Fibroblast of lung (primary cell): ENCODE measurements around the gene RIOK1. TPM values are rescaled to one million over a fixed set of nuclear protein-coding genes. Genes with fewer than 3 reads are reported as not detected.

ENCODE experiments used
- DNase-seq, 2 donors: peaks; one replicate each; pipeline versions ENCODE4 v3.0.0 to v3.0.0-alpha.2; 2010; ENCODE audit warnings: low read depth in 2 of 2
- H2AFZ ChIP-seq: 2 replicates; pipeline ENCODE4 v1.5.1; 2012; ENCODE audit warnings: low read length, control low read depth, inconsistent platforms
- H3K27ac ChIP-seq: 2 replicates; pipeline ENCODE4 v1.5.1; 2011; ENCODE audit warnings: low read length, control low read depth; ENCODE audit not compliant: insufficient read depth
- H3K27me3 ChIP-seq: 2 replicates; pipeline ENCODE4 v1.5.1; 2011; ENCODE audit warnings: mild to moderate bottlenecking, low read length; ENCODE audit not compliant: control insufficient read depth, insufficient read depth
- H3K36me3 ChIP-seq: 2 replicates; pipeline ENCODE4 v1.5.1; 2011; ENCODE audit warnings: low read length; ENCODE audit not compliant: control insufficient read depth, insufficient read depth
- H3K4me1 ChIP-seq: 2 replicates; pipeline ENCODE4 v1.5.1; 2011; ENCODE audit warnings: low read length; ENCODE audit not compliant: control insufficient read depth, insufficient read depth; ENCODE audit errors: extremely low read depth
- H3K4me2 ChIP-seq: 2 replicates; pipeline ENCODE4 v1.5.1; 2011; ENCODE audit warnings: low read length, control low read depth; ENCODE audit not compliant: insufficient read depth; ENCODE audit errors: extremely low read depth
- H3K4me3 ChIP-seq, 4 experiments: fragments of 200-600 bp in 1 of 4; sonication (generic) in 1 of 4; replicated peaks in 1 of 4; 2 replicates each; pipeline ENCODE4 v1.5.1; 2011 to 2016; ENCODE audit warnings: low read length in 4 of 4, low read depth in 3 of 4, mild to moderate bottlenecking in 3 of 4, control low read depth in 2 of 4, inconsistent platforms in 1 of 4, mixed read lengths in 1 of 4; ENCODE audit not compliant: insufficient read depth in 1 of 4; ENCODE audit errors: control extremely low read depth in 1 of 4
- H3K79me2 ChIP-seq: 2 replicates; pipeline ENCODE4 v1.5.1; 2012; ENCODE audit warnings: mild to moderate bottlenecking, low read length, inconsistent platforms; ENCODE audit not compliant: control insufficient read depth, insufficient read depth
- H3K9ac ChIP-seq: 2 replicates; pipeline ENCODE4 v1.5.1; 2011; ENCODE audit warnings: mild to moderate bottlenecking, low read length, control low read depth; ENCODE audit not compliant: insufficient read depth
- H3K9me3 ChIP-seq: 2 replicates; pipeline ENCODE4 v1.5.1; 2012; ENCODE audit warnings: low read depth, low read length; ENCODE audit not compliant: control insufficient read depth, insufficient read depth
- H4K20me1 ChIP-seq: 2 replicates; pipeline ENCODE4 v1.5.1; 2011; ENCODE audit warnings: low read length; ENCODE audit not compliant: control insufficient read depth, insufficient read depth; ENCODE audit errors: extremely low read depth
- CTCF ChIP-seq, 2 donors: IDR thresholded peaks in 1 of 2; conservative IDR thresholded peaks in 1 of 2; 1 replicate in 1 of 2; 2 replicates in 1 of 2; pipeline ENCODE4 v1.5.1; 2011 to 2012; ENCODE audit warnings: low read length in 2 of 2, control low read depth in 1 of 2, inconsistent platforms in 1 of 2, low read depth in 1 of 2, mild to moderate bottlenecking in 1 of 2
- EZH2 ChIP-seq: IDR thresholded peaks from 2 replicates; pipeline ENCODE4 v1.5.1; 2012; ENCODE audit warnings: low read length, control low read depth, mild to moderate bottlenecking; ENCODE audit errors: missing control alignments
- polyA plus RNA-seq, 2 donors: library from polyadenylated mRNA; depleted of rRNA in 1 of 2; stranded (reverse) in 1 of 2; unstranded in 1 of 2; fragments of >200 nt; gene quantifications; 2 replicates each; pipeline ENCODE4 v1.2.1, GENCODE V29; 2011 to 2012; ENCODE audit warnings: missing spikeins in 1 of 2
- total RNA-seq: library from RNA; depleted of rRNA; stranded (reverse); fragments of >200 nt; gene quantifications from 2 replicates; pipeline ENCODE4 v1.2.1, GENCODE V29; 2014

RIOK1 gene
- total and polyA plus RNA-seq, 2 donors (not counting 1 experiment from before 2014, with no cell fraction given) = 11.9 to 28.7 TPM

GRCh38 chr6:7402716-7403115 lies 13.1 kb downstream of the RIOK1 start:
- H2AFZ ChIP-seq = no peak overlapping the region
- H3K79me2 ChIP-seq = no peaks in the 10 kb centered on the region
- H3K9ac ChIP-seq = no peak overlapping the region
- H3K4me1 ChIP-seq = no peaks in the 10 kb centered on the region
- DNase-seq = no peak
- no peak overlapping the region for H3K27ac ChIP-seq
- H4K20me1 ChIP-seq = no peaks in the 10 kb centered on the region
- no peaks in the 10 kb centered on the region for H3K27me3 ChIP-seq
- TF ChIP-seq CTCF (conservative IDR thresholded peaks at IDR 0.05 in 1 of 2, IDR thresholded peaks at IDR 0.05 in 1 of 2; ENCODE audit: low read depth in 1 of 2, low read length in 2 of 2) = no peak
- TF ChIP-seq EZH2 = no peak
- no peak overlapping the region for H3K4me3 ChIP-seq
- H3K36me3 ChIP-seq = no peaks in the 10 kb centered on the region
- H3K9me3 ChIP-seq = no peaks in the 10 kb centered on the region
- H3K4me2 ChIP-seq = no peak overlapping the region

GRCh38 chr6:7404546-7404945 lies 14.9 kb downstream of the RIOK1 start:
- Histone ChIP-seq H4K20me1 (no peaks in the 10 kb centered on the region), H3K4me3 (no peak overlapping the region), H3K4me2 (no peak overlapping the region), H3K9me3 (no peaks in the 10 kb centered on the region), H3K79me2 (no peaks in the 10 kb centered on the region), H3K27ac (no peak overlapping the region), H3K27me3 (no peaks in the 10 kb centered on the region), H3K4me1 (no peaks in the 10 kb centered on the region), H2AFZ (no peak overlapping the region), H3K9ac (no peak overlapping the region), H3K36me3 (no peaks in the 10 kb centered on the region)
- no peak for DNase-seq
- TF ChIP-seq CTCF (conservative IDR thresholded peaks at IDR 0.05 in 1 of 2, IDR thresholded peaks at IDR 0.05 in 1 of 2; ENCODE audit: low read depth in 1 of 2, low read length in 2 of 2) (no peak), EZH2 (no peak)

- Histone ChIP-seq H3K79me2 (no peaks in the 10 kb centered on the region), H2AFZ (no peak overlapping the region), H3K27me3 (no peaks in the 10 kb centered on the region), H3K4me3 (no peak overlapping the region), H3K4me1 (no peaks in the 10 kb centered on the region), H3K27ac (no peak overlapping the region), H3K9me3 (no peaks in the 10 kb centered on the region), H3K36me3 (peaks cover 3% of the 10 kb centered on the region), H3K4me2 (no peak overlapping the region), H3K9ac (no peak overlapping the region), H4K20me1 (no peaks in the 10 kb centered on the region)
- TF ChIP-seq CTCF (conservative IDR thresholded peaks at IDR 0.05 in 1 of 2, IDR thresholded peaks at IDR 0.05 in 1 of 2; ENCODE audit: low read depth in 1 of 2, low read length in 2 of 2) (no peak), EZH2 (no peak)
- DNase-seq = no peak
These were observed 17.1 kb downstream of the RIOK1 start for GRCh38 chr6:7406743-7407142.
